Measurements from ENCODE around the gene PTH2.
"Not testable (repeated sequence)": the region's sequence is repeated elsewhere in the genome, so short reads cannot be mapped to it uniquely, and the experiment has no call there.

Gene PTH2

DNA sequence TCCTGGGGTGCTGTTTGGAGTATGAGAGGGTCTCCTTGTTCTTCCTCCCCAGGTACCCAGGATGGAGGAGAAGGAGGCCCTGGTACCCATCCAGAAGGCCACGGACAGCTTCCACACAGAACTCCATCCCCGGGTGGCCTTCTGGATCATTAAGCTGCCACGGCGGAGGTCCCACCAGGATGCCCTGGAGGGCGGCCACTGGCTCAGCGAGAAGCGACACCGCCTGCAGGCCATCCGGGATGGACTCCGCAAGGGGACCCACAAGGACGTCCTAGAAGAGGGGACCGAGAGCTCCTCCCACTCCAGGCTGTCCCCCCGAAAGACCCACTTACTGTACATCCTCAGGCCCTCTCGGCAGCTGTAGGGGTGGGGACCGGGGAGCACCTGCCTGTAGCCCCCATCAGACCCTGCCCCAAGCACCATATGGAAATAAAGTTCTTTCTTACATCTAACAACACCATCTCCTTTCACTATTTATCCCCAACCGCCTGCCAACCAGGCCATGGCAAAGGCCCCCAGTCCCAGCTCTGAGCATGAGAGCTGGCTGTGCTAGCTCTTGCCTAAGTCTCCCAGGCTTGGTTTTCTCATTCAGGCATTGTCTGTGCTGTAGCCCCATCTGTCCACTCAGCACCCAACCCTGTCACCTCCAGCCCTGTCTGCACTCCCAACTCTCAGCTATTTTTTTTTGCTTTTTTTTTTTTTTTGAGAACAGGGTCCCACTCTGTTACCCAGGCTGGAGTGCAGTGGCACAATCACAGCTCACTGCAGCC, 48.4 kb downstream of the PTH2 start:
- DNase-seq: no peak

- DNase-seq: not testable (repeated sequence)
Observed at GRCh38 chr19:49373174-49373573, 50.1 kb downstream of the PTH2 start.

Data from NCI-H1436 treated with DMSO at 0.1 percent for 48 hours (cell line).